Smooth muscle cell (in vitro differentiated cells): ENCODE measurements around the gene FYTTD1. TPM values are rescaled to one million over a fixed set of nuclear protein-coding genes. Genes with fewer than 3 reads are reported as not detected.

Experiments used
- DNase-seq: peaks from one replicate; lab custom pipeline; 2025; ENCODE audit not compliant: unreplicated experiment; lab: John Stamatoyannopoulos, UW
- H2AFZ ChIP-seq: fragments of 200-600 bp; sonication (generic); 2 replicates; pipeline ENCODE4 v1.6.0; 2016; ENCODE audit warnings: antibody characterized with exemption, low read depth, mild to moderate bottlenecking
- H3F3A ChIP-seq: fragments of 200-600 bp; sonication (generic); 2 replicates; pipeline ENCODE4 v1.6.0; 2017; ENCODE audit warnings: antibody characterized with exemption, low read depth
- H3K27ac ChIP-seq: fragments of 200-600 bp; sonication (generic); 2 replicates; pipeline ENCODE4 v1.5.1; 2016; ENCODE audit warnings: low read depth, mild to moderate bottlenecking
- H3K27me3 ChIP-seq: fragments of 200-600 bp; sonication (generic); 2 replicates; pipeline ENCODE4 v1.6.1; 2016; ENCODE audit warnings: low read depth, mild to moderate bottlenecking
- H3K36me3 ChIP-seq: fragments of 200-600 bp; sonication (generic); 2 replicates; pipeline ENCODE4 v1.5.1; 2016; ENCODE audit warnings: low read depth
- H3K4me1 ChIP-seq: fragments of 200-600 bp; sonication (generic); 2 replicates; pipeline ENCODE4 v1.5.1; 2016; ENCODE audit warnings: low read depth
- H3K4me2 ChIP-seq: fragments of 200-600 bp; sonication (generic); 2 replicates; pipeline ENCODE4 v1.6.0; 2016; ENCODE audit warnings: mild to moderate bottlenecking
- H3K4me3 ChIP-seq: fragments of 200-600 bp; sonication (generic); 2 replicates; pipeline ENCODE4 v1.5.1; 2016; ENCODE audit warnings: mild to moderate bottlenecking
- H3K79me2 ChIP-seq: fragments of 200-600 bp; sonication (generic); 2 replicates; pipeline ENCODE4 v1.6.0; 2016; ENCODE audit warnings: low read depth, mild to moderate bottlenecking
- H3K9ac ChIP-seq: fragments of 200-600 bp; sonication (generic); 2 replicates; pipeline ENCODE4 v1.6.0; 2016; ENCODE audit warnings: low read depth
- H3K9me3 ChIP-seq: fragments of 200-600 bp; sonication (generic); replicated peaks from 2 replicates; pipeline ENCODE4 v1.5.1; 2016; ENCODE audit warnings: low read depth
- H4K20me1 ChIP-seq: fragments of 200-600 bp; sonication (generic); 2 replicates; pipeline ENCODE4 v1.6.0; 2016; ENCODE audit warnings: low read depth
- CTCF ChIP-seq: fragments of 200-600 bp; sonication (generic); IDR thresholded peaks from 2 replicates; pipeline ENCODE4 v1.5.1; 2017; ENCODE audit warnings: borderline replicate concordance, mild to moderate bottlenecking, antibody characterized with exemption; ENCODE audit not compliant: insufficient read depth, poor library complexity, severe bottlenecking
- WGBS: methylation state at CpG from one replicate; pipeline ENCODE4 v1.1.7; 2016; ENCODE audit warnings: low lambda C conversion rate; 5-methylcytosine and 5-hydroxymethylcytosine counted together
- polyA plus RNA-seq: library from polyadenylated mRNA; unstranded; fragments of >200 nt; fragmentation: Nextera tagmentation; extraction: Ambion mirVana; gene quantifications from 2 replicates; pipeline ENCODE4 v1.2.1, GENCODE V29; 2016
- total RNA-seq: library from RNA; depleted of rRNA; stranded (reverse); fragments of >200 nt; gene quantifications from 2 replicates; pipeline ENCODE4 v1.2.3, GENCODE V29; 2014

FYTTD1 gene, protein sequence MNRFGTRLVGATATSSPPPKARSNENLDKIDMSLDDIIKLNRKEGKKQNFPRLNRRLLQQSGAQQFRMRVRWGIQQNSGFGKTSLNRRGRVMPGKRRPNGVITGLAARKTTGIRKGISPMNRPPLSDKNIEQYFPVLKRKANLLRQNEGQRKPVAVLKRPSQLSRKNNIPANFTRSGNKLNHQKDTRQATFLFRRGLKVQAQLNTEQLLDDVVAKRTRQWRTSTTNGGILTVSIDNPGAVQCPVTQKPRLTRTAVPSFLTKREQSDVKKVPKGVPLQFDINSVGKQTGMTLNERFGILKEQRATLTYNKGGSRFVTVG
- total RNA-seq (32.7 and 78.1 TPM in 2 replicates), polyA plus RNA-seq (33.2 and 40.7 TPM in 2 replicates)

- WGBS: under 1% methylated on average over 86 of the region's 104 CpGs
- H3K9ac ChIP-seq: peak within 1 kb of the TSS; percentile 85
- TF ChIP-seq CTCF: peak; percentile 5
- no peaks in the 10 kb centered on the region for H3K9me3 ChIP-seq
- H3K79me2 ChIP-seq: peaks cover 37% of the 10 kb centered on the region
- peak within 1 kb of the TSS; percentile 98 for H2AFZ ChIP-seq
- H3K4me3 ChIP-seq: peak within 1 kb of the TSS; percentile 88
- peak within 1 kb of the TSS; percentile 84 for H3K27ac ChIP-seq
- H3F3A ChIP-seq: peaks cover 23% of the 10 kb centered on the region
- peak; percentile 87 for DNase-seq
- no peaks in the 10 kb centered on the region for H3K27me3 ChIP-seq
- H3K4me2 ChIP-seq: peak within 1 kb of the TSS; percentile 90
- H3K36me3 ChIP-seq: no peaks in the 10 kb centered on the region
- H3K4me1 ChIP-seq: no peaks in the 10 kb centered on the region
- peaks cover 41% of the 10 kb centered on the region for H4K20me1 ChIP-seq
Measured at GRCh38 chr3:197749601-197750395, at the start of gene FYTTD1. Gene FYTTD1, plus strand, starts transcription at chr3:197749883. Its CDS starts 89 bp downstream, at chr3:197749972.

GRCh38 chr3:197700095-197700494, 49.6 kb upstream of the FYTTD1 start:
- WGBS: 29% methylated on average over 9 of the region's 9 CpGs
- Histone ChIP-seq H3K27me3 (no peaks in the 10 kb centered on the region), H3K79me2 (peaks cover 4% of the 10 kb centered on the region), H3K4me1 (no peaks in the 10 kb centered on the region), H3F3A (peaks cover 13% of the 10 kb centered on the region), H3K36me3 (peaks cover 6% of the 10 kb centered on the region), H2AFZ (no peak overlapping the region), H3K4me2 (peak overlapping the region; percentile 69), H3K9me3 (no peaks in the 10 kb centered on the region), H3K27ac (peak overlapping the region; percentile 91), H4K20me1 (no peaks in the 10 kb centered on the region), H3K9ac (peak overlapping the region; percentile 54), H3K4me3 (no peak overlapping the region)
- DNase-seq: no peak
- no peak for TF ChIP-seq CTCF

GRCh38 chr3:197701841-197702240, 47.8 kb upstream of the FYTTD1 start:
- Histone ChIP-seq H3K36me3 (peaks cover 6% of the 10 kb centered on the region), H3K4me3 (no peak overlapping the region), H2AFZ (no peak overlapping the region), H3K9ac (no peak overlapping the region), H4K20me1 (no peaks in the 10 kb centered on the region), H3K27ac (no peak overlapping the region), H3K4me2 (no peak overlapping the region), H3F3A (peaks cover 13% of the 10 kb centered on the region), H3K27me3 (no peaks in the 10 kb centered on the region), H3K9me3 (no peaks in the 10 kb centered on the region), H3K79me2 (peaks cover 4% of the 10 kb centered on the region), H3K4me1 (no peaks in the 10 kb centered on the region)
- WGBS: 92% methylated on average over 4 of the region's 4 CpGs
- DNase-seq: no peak
- TF ChIP-seq CTCF: no peak
